HL-60/S4 treated with phorbol 12-myristate 13-acetate at 8.2 ng/mL for 4 days and 3 days (cell line): ENCODE data around the gene ALCAM.

Source experiments
- in situ Hi-C: fragments of 300-500 bp; cut with MboI; formaldehyde crosslinking; loops from 2 replicates; pipeline ENCODE4 v1.15.0; 2022; ENCODE audit warnings: low sequenced_read_pairs

The ALCAM gene

DNA sequence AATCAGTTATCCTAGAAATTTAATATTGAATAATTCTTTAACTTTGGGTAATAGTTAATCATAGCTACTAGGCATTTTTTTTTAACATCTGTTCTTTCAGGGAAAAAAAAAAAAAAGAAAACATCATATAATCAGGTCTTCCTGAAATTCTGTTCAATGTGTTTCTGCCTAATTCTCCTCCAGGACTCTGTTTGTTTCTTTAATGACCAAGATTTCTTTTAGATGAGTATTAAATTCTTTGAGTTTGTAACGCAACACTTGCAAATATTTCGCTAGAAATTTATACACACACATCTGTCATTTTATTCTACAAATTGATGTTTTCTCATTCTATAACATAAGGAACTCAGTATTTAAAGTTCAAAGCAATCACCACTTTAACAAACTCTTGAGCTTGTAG lies 56.7 kb downstream of the ALCAM start:
- in situ Hi-C loops = no loop called here

DNA sequence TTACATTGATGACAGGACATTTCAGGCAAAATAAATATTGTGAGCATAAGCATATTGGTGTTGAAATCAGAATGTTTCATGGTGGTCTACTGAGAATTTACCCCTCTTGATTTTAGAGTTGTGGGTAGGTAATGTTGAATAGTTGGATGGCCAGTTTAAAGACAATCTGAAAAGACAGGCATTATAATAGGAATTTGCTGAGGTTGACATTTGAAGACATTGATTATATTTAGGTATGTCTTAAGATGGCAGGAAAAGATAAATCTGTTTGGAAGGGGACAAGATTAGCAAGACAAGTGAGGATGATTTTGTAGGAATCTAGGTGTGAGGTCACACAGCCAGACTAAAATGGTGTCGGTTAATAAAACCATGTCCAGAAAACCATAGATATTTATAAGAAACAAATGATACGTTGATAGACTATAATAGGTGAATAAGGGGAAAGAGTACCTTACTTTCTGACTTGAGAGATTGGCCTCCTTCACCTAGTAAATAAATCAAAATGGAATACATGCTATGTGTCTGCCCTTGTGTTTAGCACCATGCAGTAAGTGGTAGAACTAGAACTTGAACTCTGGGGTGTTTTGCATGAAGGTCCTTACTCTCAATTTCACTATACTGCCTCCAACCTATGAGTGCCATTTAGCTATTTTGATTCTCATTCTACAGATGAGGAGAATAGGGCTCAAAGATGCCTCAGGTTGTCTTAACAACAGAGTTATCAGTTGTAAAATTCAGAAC lies 57.9 kb downstream of the ALCAM start:
- in situ Hi-C loops = no loop called here

DNA sequence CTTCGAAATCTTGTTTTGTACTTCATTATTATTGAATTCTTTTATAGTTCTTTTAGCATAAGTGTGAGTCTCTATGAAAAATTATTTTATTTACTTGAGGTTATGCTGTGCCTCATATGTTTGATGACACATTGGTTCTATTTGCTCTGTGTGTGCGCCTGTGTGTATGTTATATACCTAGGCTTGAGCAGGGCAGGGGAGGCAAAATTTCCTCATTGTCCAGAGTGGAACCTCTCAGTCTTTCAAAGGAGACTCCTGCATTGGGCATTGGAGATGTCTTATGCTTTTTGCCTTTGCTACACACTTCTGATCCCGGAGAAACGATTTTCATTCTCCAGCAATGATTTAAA lies 58.4 kb downstream of the ALCAM start:
- in situ Hi-C loops = no loop called here

DNA sequence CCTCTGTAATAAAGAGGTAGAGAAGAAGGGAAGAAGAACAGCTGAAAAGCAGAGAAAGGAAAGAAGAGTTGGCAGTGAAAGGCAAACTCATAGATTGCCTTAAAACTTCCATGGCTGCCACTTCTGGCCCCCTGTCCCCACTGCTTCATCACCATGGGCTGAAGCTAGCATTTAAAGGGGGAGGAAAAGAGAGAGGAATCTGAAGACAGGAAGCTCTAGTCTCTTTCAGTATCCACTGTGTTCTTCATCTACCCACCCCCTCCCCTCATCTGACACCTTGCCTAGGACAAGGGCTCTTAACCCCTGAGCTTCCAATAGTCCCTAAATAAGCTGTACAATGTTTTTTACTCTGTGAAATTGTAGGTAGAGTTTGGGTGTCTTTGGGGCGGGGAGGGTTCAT lies 60.6 kb downstream of the ALCAM start:
- in situ Hi-C loops = no loop called here

DNA sequence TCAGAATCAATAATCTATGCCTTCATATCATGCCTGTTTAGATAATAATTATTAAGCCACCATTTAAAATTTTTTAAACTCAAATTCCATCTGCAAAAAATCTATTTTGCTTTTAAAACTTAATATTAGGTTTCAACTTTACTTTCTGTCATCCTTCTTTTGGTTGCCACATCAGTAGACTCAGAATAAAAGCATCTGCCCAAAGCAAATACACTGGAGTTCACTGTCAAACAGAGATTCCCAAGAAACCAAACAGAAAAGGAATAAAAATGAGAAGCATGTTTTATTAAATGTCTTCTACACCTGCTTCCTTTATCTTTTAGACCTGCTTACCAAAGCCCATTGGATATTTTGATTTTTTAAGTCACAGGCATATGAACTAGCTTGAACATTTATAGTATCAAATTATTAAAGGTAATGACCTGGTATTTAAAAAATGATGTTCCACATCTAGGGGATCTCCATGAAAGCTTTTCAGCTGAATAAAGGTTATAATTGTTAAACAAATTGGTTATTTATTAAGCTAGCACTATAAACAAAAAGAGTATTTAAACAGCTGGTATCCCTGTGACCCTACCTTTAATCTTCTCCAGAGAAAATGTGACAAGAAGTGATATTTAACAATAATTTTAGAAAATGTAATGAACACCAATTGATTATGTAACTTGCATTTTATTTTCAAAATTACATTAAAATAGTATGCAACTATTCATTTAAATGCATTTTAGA lies 62.5 kb downstream of the ALCAM start:
- in situ Hi-C loops = no loop called here

DNA sequence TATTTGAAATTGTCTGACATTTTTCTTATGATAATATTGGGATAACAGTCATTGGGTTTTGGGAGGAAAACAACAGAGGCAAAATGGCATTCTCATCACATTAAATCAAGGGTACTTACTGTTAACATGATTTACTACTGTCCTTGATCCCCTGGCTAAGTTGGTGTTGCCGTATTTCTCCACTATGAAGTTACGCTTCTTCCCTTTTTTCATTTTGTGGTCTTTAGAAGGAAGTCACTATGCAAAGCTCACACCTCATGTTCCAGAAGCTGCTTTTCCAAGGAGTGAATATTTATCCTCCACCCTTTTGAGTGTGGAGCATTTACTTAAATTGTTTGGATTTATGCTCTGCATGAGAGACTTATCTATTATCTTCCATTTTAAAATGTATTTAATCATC lies 63.7 kb downstream of the ALCAM start:
- in situ Hi-C loops = no loop called here

DNA sequence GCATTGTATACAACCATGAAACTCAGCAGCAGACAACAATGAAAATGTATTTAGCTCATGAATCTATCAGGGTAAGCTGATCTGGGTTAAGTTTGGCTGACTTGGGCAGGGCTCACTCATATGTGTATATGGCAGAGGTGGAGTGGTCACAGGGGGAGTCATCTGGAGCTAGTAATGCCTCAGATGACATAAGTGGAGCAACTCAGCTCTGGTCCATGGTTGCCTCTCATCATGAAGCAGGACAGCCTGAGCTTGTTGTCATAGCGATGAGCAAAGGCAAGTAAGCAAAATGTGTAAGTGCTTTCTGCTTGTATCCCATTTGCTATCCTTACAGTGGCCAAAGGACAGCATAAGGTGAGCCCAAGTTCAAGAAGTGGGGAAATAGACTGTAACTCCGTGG lies 64.5 kb downstream of the ALCAM start:
- in situ Hi-C loops = no loop called here

DNA sequence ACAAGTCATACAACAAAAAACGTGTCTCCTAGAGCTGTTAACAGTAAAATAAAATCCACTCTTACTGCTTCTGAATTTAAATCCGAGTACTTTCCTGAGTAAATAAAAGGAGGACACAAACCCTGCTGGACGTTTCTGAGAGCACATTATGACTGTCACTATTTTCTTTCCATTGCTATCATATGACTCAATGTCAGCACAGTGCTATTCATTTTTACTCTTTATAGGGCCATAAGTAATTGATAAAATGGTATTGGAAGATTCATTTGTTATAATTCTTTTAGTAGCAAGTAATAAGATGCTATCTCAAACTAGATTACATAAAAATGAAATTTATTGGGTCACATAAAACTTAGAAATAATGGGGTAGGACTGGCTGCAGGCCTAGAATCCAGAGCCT lies 68.6 kb downstream of the ALCAM start:
- in situ Hi-C loops = no loop called here

DNA sequence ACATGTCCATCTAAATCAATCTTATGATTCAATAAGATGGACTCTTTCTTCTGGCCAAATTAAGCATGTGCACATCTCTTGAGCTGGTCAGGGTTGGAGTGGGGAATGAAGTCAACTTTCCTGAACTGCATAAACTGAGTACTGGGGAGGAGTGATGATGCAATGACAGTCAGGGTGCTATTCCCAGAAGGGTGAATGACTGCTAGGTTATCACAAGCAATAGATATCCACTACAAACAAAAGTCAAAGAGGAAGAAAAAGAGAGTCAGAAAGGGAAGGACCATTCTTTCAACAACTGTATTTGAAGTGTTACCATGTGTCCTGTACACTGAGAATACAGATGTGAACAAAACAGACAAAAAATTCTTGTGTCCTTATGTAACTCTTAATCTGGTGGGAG lies 70.0 kb downstream of the ALCAM start:
- in situ Hi-C loops = no loop called here

DNA sequence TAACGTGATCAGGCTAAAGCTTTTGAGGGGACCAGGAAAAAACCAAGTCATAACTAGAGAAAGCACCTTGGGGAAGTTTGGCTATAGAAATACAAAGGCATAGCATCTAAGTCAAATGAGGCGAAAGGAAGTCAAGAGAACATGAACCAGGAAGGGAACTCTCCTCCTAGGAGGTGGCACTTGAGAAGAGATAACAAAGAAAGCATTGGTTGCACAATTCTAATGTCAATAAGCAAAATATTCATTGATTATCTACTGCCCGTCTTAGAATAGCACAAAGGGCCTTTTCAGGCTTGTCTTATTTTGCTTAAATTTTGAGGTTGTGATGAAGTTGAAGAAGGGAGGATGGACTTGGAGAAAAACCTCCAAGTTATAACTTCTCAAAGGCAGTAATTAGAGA lies 73.4 kb downstream of the ALCAM start:
- in situ Hi-C loops = no loop called here

DNA sequence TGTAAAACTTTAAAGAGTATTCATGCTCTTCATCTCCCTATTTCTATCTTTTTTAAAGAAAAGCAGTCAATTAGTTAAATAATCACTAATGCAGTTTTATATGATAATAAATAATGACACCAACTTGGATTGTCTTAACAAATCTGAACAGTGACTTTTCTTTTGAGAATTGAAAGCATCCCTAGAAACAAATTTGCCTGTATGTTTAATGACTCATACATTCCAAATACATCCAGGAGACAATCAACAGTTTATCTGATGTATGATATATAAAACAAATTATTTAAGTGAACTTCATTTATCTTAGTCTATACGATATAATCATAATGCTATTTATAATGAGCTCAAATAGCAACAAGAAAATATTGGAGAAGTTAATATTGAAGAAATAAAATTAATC lies 78.0 kb downstream of the ALCAM start:
- in situ Hi-C loops = no loop called here

DNA sequence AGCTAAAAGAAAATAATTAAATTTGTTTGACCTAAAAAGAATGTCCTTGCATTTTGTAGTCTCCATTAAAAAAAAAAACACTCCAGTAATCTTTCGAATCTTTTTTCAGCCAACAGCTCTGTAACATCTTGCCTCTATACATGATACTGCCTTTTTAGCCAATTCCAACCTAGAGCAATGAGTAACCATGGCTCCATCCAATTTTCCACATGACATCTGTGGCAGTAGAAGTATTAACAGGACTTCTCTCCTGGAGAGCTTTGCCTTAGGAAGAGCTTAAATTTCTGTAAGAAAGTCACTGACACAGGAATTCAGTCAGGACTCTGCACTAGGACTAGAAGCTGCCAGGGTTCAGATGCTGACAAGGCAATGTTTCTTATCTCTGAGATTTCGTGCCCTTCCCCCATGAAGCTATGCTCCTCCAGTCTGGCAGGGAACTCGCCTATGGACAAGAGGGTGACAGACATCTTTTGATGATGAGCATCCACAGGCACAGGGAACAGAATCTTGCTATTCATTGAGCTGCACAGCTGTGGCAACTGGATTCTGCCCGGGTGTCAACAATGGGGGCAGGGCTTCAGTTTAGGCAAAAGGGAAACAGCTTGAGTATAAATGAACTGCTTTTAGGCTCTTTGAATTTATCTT lies 81.8 kb downstream of the ALCAM start:
- in situ Hi-C loops = no loop called here

DNA sequence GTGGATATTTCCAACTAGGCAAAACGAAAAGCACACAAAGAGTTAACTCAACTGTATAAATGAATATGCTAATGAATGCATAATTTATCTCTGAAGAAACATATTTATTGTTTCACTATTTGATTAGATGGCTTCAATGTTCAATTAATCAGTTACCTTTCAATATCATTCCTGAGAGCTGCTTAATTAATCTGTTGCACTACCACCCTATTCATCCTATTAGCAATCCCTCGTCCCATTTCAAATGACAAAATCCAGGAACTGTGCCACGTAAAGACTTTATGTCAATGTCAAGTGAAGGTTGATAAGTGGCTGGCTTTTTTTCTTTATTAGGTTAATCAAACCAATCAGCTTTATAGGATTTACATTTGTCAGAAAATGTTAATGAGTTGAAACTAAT lies 82.7 kb downstream of the ALCAM start:
- in situ Hi-C loops = no loop called here

DNA sequence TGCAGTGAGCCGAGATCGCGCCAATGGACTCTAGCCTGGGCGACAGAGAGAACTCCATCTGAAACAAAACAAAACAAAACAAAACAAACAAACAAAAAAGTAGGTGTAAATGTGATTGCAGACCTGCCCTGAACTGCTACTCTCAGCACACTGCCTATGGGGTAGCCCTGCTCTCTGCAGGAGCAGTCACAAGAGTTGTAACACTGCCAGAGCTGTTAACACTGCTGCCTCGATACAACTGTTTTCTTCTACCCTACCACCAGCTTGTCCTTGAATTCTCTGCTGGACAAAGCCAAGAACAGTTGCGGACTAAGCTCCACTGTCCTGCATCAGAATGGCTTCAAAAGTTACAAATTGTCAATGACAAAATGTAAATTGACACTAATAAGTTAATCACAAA lies 89.3 kb downstream of the ALCAM start:
- in situ Hi-C loops = no loop called here

DNA sequence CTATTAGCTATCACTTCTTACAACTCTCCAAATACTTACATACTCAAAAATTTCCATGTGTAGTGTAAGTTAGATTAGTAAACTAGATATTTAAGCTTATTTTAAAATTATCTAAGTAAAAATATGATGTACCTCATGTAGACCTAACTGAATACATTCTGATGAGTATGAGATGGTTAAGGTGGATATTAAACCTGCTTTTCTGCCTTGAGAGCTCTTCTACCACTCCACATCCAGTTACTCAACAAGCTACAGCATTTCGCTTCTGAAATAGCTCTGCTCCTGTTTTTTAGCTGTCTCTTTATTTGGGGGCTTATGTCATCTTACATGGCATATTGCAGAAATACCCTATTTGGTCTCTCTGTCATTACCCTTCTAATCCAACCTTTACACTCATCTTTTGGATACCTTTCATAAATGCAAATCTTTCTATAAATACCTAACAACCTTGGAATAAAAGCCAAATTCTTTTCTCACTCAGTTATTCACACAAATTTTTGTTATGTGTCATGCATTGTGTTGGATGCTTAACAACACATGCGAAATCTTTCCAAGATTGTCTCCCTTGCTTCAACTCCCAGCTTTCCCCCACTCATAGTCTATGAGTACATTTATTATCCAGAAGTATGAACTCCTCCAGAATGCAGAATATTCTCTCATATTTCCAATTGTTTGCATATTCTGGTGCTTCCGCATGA lies 92.0 kb downstream of the ALCAM start:
- in situ Hi-C loops = no loop called here

DNA sequence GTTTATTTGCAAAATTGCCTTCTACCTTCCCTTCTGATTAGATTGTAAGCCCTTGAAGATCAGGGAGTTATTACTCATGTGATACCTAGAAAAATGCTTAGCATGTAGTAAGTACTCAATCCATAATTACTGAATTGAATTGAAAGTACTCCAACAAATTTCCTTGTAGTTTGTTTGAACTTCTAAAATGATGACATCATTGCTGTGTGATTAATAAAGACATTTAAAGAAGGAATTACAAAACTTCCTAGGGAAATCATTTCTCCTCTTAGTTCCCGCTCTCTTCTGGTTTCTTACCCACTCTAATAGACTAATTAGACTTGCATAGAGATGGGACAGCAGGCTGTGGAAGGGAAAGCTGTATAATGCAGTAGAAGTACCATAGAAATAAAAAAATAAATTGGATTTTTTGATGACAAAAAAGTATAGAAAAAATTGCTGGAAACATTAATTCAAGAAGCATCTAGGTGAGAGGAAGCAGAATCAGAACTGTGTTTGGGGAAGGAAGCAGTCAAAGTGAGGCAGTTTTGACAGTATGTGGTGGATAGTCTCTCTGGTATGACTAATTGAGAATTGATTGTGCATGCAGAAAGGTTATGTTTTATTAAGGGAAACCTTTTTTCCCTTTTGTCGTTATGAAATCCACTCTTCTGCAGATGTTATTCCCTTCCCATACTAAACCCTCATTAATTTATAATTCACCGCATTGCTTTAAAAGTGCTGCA lies 93.0 kb downstream of the ALCAM start:
- in situ Hi-C loops = no loop called here

DNA sequence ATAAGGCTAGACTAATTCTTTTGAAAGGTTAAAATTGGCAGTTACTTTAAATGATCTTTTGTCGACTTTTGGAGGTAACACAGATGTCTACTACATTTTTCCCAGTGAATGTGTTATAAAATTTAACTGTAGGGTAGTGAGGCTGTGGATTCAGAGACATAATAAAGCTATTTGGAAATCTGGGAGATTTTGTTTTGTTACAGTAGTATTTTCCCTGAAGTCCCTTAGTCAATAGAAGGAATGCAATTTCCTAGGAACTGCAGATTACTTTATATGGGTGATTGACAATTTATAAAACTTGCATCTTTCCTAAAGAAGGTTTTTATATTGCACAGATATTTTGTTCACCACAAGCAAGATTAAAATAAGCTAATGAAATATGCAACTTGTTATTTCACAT lies 96.9 kb downstream of the ALCAM start:
- in situ Hi-C loops = no loop called here

DNA sequence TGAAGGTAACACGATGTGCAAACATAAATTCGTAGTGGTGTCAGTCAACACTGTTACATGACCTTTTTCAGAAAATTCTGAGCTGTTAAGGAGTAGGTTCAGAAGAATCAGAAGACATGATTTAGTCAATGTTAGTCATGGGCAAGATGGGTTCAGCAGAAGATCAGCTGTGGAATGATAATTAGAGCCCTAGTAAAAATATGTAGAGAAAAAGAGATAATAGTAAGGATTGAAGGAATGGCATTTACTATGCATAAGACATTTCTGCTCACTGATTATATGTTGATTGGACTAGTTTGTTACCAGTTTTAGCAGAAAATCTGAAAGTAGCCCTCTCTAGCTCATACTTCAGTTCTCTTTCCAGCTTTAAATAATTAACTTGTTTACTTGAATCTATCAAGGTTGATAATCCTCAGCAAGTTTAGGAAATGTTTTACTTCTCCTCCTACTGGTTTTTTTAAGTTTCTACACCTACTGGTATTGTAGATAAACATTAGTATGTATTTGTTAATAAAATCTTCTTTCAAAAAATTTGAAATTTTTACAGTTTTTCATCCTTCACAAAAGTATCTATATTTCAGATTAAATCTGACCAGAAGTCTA lies 98.6 kb downstream of the ALCAM start:
- in situ Hi-C loops = no loop called here

DNA sequence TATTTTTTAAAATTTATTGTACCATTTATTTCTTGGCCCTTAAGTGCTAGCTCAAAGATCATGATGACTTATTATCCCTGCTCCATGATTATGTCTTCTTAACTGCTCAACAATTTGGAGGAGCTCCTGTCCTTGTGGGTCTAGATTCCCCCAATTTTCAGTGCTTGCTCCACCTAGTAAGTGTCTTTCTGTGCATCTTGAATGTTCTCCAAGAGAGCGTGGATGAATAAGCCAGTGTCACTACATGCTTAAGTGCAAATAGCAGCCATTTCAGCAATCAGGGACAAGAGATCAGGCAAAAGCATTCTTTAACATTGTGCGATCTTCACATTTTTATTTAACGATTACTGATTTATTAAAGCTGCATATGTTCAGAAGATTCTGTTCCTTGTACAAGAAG lies 99.4 kb downstream of the ALCAM start:
- in situ Hi-C loops = no loop called here

DNA sequence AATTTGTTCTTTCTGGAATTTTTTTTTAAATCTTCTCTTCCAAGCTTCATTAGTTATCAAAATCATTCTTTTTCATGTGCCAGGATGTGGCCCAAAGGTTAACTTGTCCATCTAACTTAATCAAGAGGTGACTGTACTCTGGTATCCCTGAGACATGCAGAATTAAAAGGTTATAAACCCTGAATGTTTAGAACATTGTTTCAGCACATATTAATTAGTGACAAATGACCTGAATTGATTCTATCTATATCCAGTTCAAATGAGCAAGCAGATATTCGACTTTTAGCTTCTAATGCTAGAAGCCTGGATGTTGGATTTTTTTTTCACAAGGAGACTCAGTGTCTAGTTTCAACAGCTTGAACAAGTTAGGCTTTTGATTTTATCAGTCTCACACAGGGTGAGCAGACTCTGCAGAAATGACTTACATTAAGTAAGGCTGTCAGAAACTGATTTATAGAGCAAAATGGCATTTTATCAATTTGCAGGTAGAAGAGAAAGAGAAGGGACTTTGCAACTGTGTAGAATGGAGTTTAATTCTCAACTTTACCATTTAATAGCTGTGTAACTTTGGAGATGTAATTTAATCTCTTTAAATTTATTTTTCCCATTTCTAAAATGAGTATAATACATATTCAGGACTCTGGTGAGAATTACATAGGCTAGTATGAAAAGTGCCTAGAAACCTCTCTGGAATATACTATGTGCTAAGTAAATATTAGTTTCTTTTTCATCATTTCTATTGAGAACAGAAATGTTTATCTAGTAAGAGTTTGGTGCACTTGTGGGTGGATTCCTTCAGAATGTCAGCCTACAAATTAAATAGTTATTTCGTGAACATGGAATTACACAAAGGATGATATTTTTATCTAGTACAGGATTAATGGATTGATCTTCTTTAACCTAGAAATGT lies 100.0 kb downstream of the ALCAM start:
- in situ Hi-C loops = no loop called here
